H1 (cell line): Measurements from ENCODE around the gene TRIM41. TPM values are rescaled to one million over a fixed set of nuclear protein-coding genes. Genes with fewer than 3 reads are reported as not detected.

Experiments used
- CTCF ChIA-PET: fragments of 300-600 bp; sonication (Branson Sonifier 250); formaldehyde crosslinking; loops from one replicate; lab custom pipeline; 2021; ENCODE audit not compliant: partially characterized antibody; lab: Charles Lee
- POLR2A ChIA-PET: fragments of 300-600 bp; sonication (Branson Sonifier 250); formaldehyde crosslinking; loops from one replicate; lab custom pipeline; 2021; ENCODE audit warnings: inconsistent platforms; ENCODE audit not compliant: partially characterized antibody; lab: Charles Lee
- DNase-seq, 2 experiments: peaks; one replicate each; pipeline versions ENCODE4 v3.0.0 to v3.0.0-alpha.2; 2010 to 2022; ENCODE audit warnings: low spot score in 2 of 2, low read depth in 1 of 2, mixed read lengths in 1 of 2
- FAIRE-seq: peaks from 2 replicates; lab custom pipeline; 2011; peaks lifted over from hg19 to GRCh38; lab: Jason Lieb, UNC
- H2AFZ ChIP-seq: 2 replicates; pipeline ENCODE4 v1.8.1; 2012; ENCODE audit warnings: low read length, inconsistent platforms
- H2AK5ac ChIP-seq: 2 replicates; pipeline ENCODE4 v1.6.1; 2013; ENCODE audit warnings: low read depth, low read length
- H2BK120ac ChIP-seq: replicated peaks from 2 replicates; pipeline ENCODE3; 2013; ENCODE audit warnings: low read depth, low read length, inconsistent platforms
- H2BK12ac ChIP-seq: 2 replicates; pipeline ENCODE4 v1.6.1; 2013; ENCODE audit warnings: low read depth, low read length
- H2BK15ac ChIP-seq: 2 replicates; pipeline ENCODE4 v1.6.1; 2013; ENCODE audit warnings: low read length
- H2BK20ac ChIP-seq: 2 replicates; pipeline ENCODE4 v1.6.1; 2013; ENCODE audit warnings: low read length
- H2BK5ac ChIP-seq: 2 replicates; pipeline ENCODE4 v1.6.1; 2013; ENCODE audit warnings: low read depth, low read length
- H3K14ac ChIP-seq: 2 replicates; pipeline ENCODE4 v1.6.1; 2013; ENCODE audit warnings: inconsistent platforms; ENCODE audit not compliant: insufficient read length
- H3K18ac ChIP-seq: 2 replicates; pipeline ENCODE4 v1.6.1; 2013; ENCODE audit warnings: low read length; ENCODE audit errors: extremely low read depth
- H3K23ac ChIP-seq: 2 replicates; pipeline ENCODE4 v1.6.1; 2013; ENCODE audit warnings: inconsistent platforms; ENCODE audit not compliant: insufficient read length
- H3K23me2 ChIP-seq: 2 replicates; pipeline ENCODE4 v1.6.1; 2013; ENCODE audit warnings: low read depth, low read length
- H3K27ac ChIP-seq: 2 replicates; pipeline ENCODE4 v1.6.1; 2011; ENCODE audit warnings: low read depth, low read length, inconsistent platforms
- H3K27me3 ChIP-seq, 4 experiments: replicated peaks in 1 of 4; 1 replicate in 1 of 4; 2 replicates in 3 of 4; pipeline versions ENCODE4 v1.6.1 to v1.8.1; 2011 to 2013; ENCODE audit warnings: low read length in 3 of 4, mild to moderate bottlenecking in 3 of 4, inconsistent platforms in 2 of 4, mixed read lengths in 2 of 4, moderate library complexity in 1 of 4; ENCODE audit not compliant: control insufficient read depth in 3 of 4, insufficient read depth in 3 of 4; ENCODE audit errors: extremely low read depth in 1 of 4
- H3K36me3 ChIP-seq, 4 experiments: 2 replicates each; pipeline versions ENCODE4 v1.6.1 to v1.8.1; 2011 to 2013; ENCODE audit warnings: mild to moderate bottlenecking in 4 of 4, low read length in 3 of 4, moderate library complexity in 2 of 4, control low read depth in 1 of 4, inconsistent platforms in 1 of 4; ENCODE audit not compliant: insufficient read depth in 4 of 4, control insufficient read depth in 2 of 4
- H3K4ac ChIP-seq: replicated peaks from 2 replicates; pipeline ENCODE3; 2013; ENCODE audit warnings: low read length, low read depth, mixed read lengths, inconsistent platforms; ENCODE audit not compliant: insufficient read length
- H3K4me1 ChIP-seq, 4 experiments: replicated peaks in 1 of 4; 1 replicate in 1 of 4; 2 replicates in 3 of 4; pipeline versions ENCODE4 v1.6.1 to v1.8.1; 2011 to 2013; ENCODE audit warnings: low read length in 3 of 4, inconsistent platforms in 2 of 4, mixed read lengths in 1 of 4; ENCODE audit not compliant: insufficient read depth in 4 of 4, control insufficient read depth in 3 of 4
- H3K4me2 ChIP-seq, 2 experiments: 2 replicates each; pipeline versions ENCODE4 v1.6.1 to v1.8.1; 2011 to 2013; ENCODE audit warnings: low read depth in 2 of 2, low read length in 2 of 2, control low read depth in 1 of 2, inconsistent platforms in 1 of 2, mild to moderate bottlenecking in 1 of 2; ENCODE audit not compliant: insufficient read depth in 1 of 2
- H3K4me3 ChIP-seq, 4 experiments: fragments of 200-600, 300-600 bp in 1 of 4; sonication (generic), shearing (Covaris generic), sonication (Bioruptor Twin) in 1 of 4; 2 replicates each; pipeline versions ENCODE4 v1.5.1 to v1.8.1; 2011 to 2016; ENCODE audit warnings: low read length in 4 of 4, low read depth in 3 of 4, control low read depth in 2 of 4, inconsistent platforms in 2 of 4, mild to moderate bottlenecking in 2 of 4, mixed read lengths in 1 of 4, moderate library complexity in 1 of 4; ENCODE audit not compliant: insufficient read depth in 2 of 4; ENCODE audit errors: extremely low read depth in 1 of 4
- H3K56ac ChIP-seq: replicated peaks from 2 replicates; pipeline ENCODE3; 2013; ENCODE audit warnings: low read depth, mild to moderate bottlenecking, mixed read lengths, low read length, inconsistent platforms; ENCODE audit not compliant: insufficient read length
- H3K79me1 ChIP-seq: 2 replicates; pipeline ENCODE4 v1.6.1; 2013; ENCODE audit warnings: low read depth, low read length, control low read depth
- H3K79me2 ChIP-seq, 2 experiments: 2 replicates each; pipeline versions ENCODE4 v1.6.1 to v1.8.1; 2012 to 2013; ENCODE audit warnings: low read length in 2 of 2, mild to moderate bottlenecking in 2 of 2, inconsistent platforms in 1 of 2; ENCODE audit not compliant: insufficient read depth in 2 of 2, control insufficient read depth in 1 of 2
- H3K9ac ChIP-seq, 4 experiments: replicated peaks in 1 of 4; 1 replicate in 1 of 4; 2 replicates in 3 of 4; pipeline versions ENCODE4 v1.6.1 to v1.8.1; 2011 to 2013; ENCODE audit warnings: low read depth in 3 of 4, low read length in 3 of 4, control low read depth in 2 of 4, mild to moderate bottlenecking in 2 of 4, moderate library complexity in 2 of 4, inconsistent platforms in 1 of 4; ENCODE audit errors: extremely low read depth in 1 of 4
- H3K9me3 ChIP-seq, 2 experiments: 2 replicates each; pipeline versions ENCODE4 v1.6.1 to v1.8.1; 2012 to 2013; ENCODE audit warnings: mild to moderate bottlenecking in 2 of 2, moderate library complexity in 2 of 2, control low read depth in 1 of 2, inconsistent platforms in 1 of 2, low read depth in 1 of 2, low read length in 1 of 2, mixed read lengths in 1 of 2; ENCODE audit not compliant: insufficient read depth in 2 of 2
- H4K20me1 ChIP-seq, 2 experiments: replicated peaks in 1 of 2; 2 replicates each; pipeline versions ENCODE3 to v1.8.1; 2011 to 2013; ENCODE audit warnings: inconsistent platforms in 2 of 2, low read length in 2 of 2, mild to moderate bottlenecking in 1 of 2; ENCODE audit not compliant: insufficient read depth in 2 of 2, control insufficient read depth in 1 of 2
- H4K5ac ChIP-seq: 2 replicates; pipeline ENCODE4 v1.6.1; 2013; ENCODE audit warnings: low read length, low read depth, mixed read lengths, inconsistent platforms; ENCODE audit not compliant: insufficient read length
- H4K8ac ChIP-seq: 2 replicates; pipeline ENCODE4 v1.8.0; 2013; ENCODE audit warnings: mild to moderate bottlenecking, moderate library complexity, low read length, inconsistent platforms; ENCODE audit not compliant: insufficient read depth; ENCODE audit errors: extremely low read depth
- H4K91ac ChIP-seq: replicated peaks from 2 replicates; pipeline ENCODE3; 2013; ENCODE audit warnings: low read length, mixed read lengths, inconsistent platforms; ENCODE audit not compliant: insufficient read length
- ASH2L ChIP-seq: fragments of 200-600, 300-600 bp; sonication (generic); IDR thresholded peaks from one replicate; pipeline ENCODE4 v1.7.1; 2017; ENCODE audit warnings: low read length
- CEBPB ChIP-seq: IDR thresholded peaks from 2 replicates; pipeline ENCODE4 v1.6.1; 2012; ENCODE audit warnings: low read depth, low read length
- EP300 ChIP-seq, 2 experiments: IDR thresholded peaks; 1 replicate in 1 of 2; 2 replicates in 1 of 2; pipeline ENCODE4 v1.6.1; 2011 to 2012; ENCODE audit warnings: low read depth in 2 of 2, low read length in 2 of 2, mild to moderate bottlenecking in 2 of 2, borderline replicate concordance in 1 of 2, inconsistent platforms in 1 of 2, moderate library complexity in 1 of 2
- GTF2F1 ChIP-seq: IDR thresholded peaks from 2 replicates; pipeline ENCODE4 v1.6.1; 2012; ENCODE audit warnings: low read depth, low read length, improper control_type of control experiment, borderline replicate concordance
- SIN3A ChIP-seq, 2 experiments: IDR thresholded peaks in 1 of 2; conservative IDR thresholded peaks in 1 of 2; 2 replicates each; pipeline ENCODE4 v1.6.1; 2011 to 2012; ENCODE audit warnings: low read length in 2 of 2, improper control_type of control experiment in 1 of 2, low read depth in 1 of 2, mild to moderate bottlenecking in 1 of 2
- TAF1 ChIP-seq: IDR thresholded peaks from 2 replicates; pipeline ENCODE4 v1.6.1; 2011; ENCODE audit warnings: mild to moderate bottlenecking, low read depth, low read length
- ZNF274 ChIP-seq: IDR thresholded peaks from 2 replicates; pipeline ENCODE4 v1.7.0; 2012; ENCODE audit warnings: low read length, borderline replicate concordance; ENCODE audit errors: extremely low read depth
- WGBS, 2 experiments: shearing (Covaris generic) in 1 of 2; methylation state at CpG; one replicate each; pipeline versions ENCODE4 v1.1.6 to v1.1.7; 2013 to 2015; ENCODE audit warnings: low lambda C conversion rate in 2 of 2, mixed read lengths in 2 of 2, inconsistent platforms in 1 of 2, low coverage in 1 of 2, missing lambda C conversion rate in 1 of 2; ENCODE audit not compliant: insufficient replicate concordance in 2 of 2, insufficient coverage in 1 of 2, insufficient read length in 1 of 2; ENCODE audit errors: extremely low coverage in 1 of 2, missing lambda C conversion rate in 1 of 2; 5-methylcytosine and 5-hydroxymethylcytosine counted together
- polyA plus RNA-seq, 7 experiments: library from polyadenylated mRNA; depleted of rRNA in 3 of 7; stranded (reverse) in 5 of 7; unstranded in 2 of 7; fragments of >200 nt in 5 of 7; fragments of 200-250 nt in 2 of 7; gene quantifications; 1 replicate in 5 of 7; 2 replicates in 1 of 7; 4 replicates in 1 of 7; pipeline versions ENCODE4 v1.2.1 to v1.2.3, GENCODE V29; 2011 to 2013; ENCODE audit warnings: missing spikeins in 2 of 7, mixed read lengths in 2 of 7
- total RNA-seq: library from RNA; stranded (reverse); fragmentation: NEBNext Ultra II Directional; extraction: Animal tissue kit (Norgen Biotek cat#: 25700); gene quantifications from 2 replicates; pipeline ENCODE4 v1.2.1, GENCODE V29; 2021

TRIM41 gene
- total and polyA plus RNA-seq, 2 of the 8 experiments (the other 6 are each of a cell fraction or from before 2014, with no cell fraction given): 12.9 to 21.6 TPM

- FAIRE-seq: no peak
- Histone ChIP-seq H3K23ac (no peak overlapping the region), H2BK120ac (no peak overlapping the region), H3K23me2 (peaks cover 26% of the 10 kb centered on the region), H4K20me1 (peaks cover 0 to 4% of the 10 kb centered on the region in 2 experiments), H3K4me1 (peaks cover 0 to 8% (median 2%) of the 10 kb centered on the region in 4 experiments; a peak in 4 of 7 replicates), H4K5ac (no peak overlapping the region), H3K4ac (no peak overlapping the region), H3K9ac (no peak overlapping the region), H3K27me3 (peaks cover 0 to 3% (median 1%) of the 10 kb centered on the region in 4 experiments; a peak in 2 of 7 replicates), H3K79me2 (peaks cover 0 to 5% of the 10 kb centered on the region in 2 experiments; a peak in 1 of 4 replicates), H4K8ac (no peak overlapping the region; the same call in 1 of the 2 replicates), H2BK20ac (no peak overlapping the region), H3K4me2 (peak overlapping the region in 1 of 2 experiments; percentile 97; a peak in 1 of 4 replicates), H3K56ac (no peak overlapping the region), H3K9me3 (no peaks in the 10 kb centered on the region), H3K27ac (no peak overlapping the region), H2BK12ac (no peak overlapping the region), H3K79me1 (0 out of 2 replicates have a peak, but pooled peaks cover 5% of the 10 kb centered on the region), H2AFZ (no peak overlapping the region), H2AK5ac (no peak overlapping the region), H2BK5ac (no peak overlapping the region), H2BK15ac (no peak overlapping the region), H3K4me3 (0 out of 8 replicates have a peak overlapping the region, but pooled peaks of 1 of the 4 experiments have one; percentile 76), H3K18ac (no peak overlapping the region), H3K36me3 (no peaks in the 10 kb centered on the region), H4K91ac (no peak overlapping the region), H3K14ac (no peak overlapping the region)
- ChIA-PET CTCF (interaction anchor here (0.7 to 1.5 kb wide), 4 partner anchors 21 to 38 kb away, joined by 3 to 6 read pairs (median 4); no protein-coding TSS in a partner anchor), POLR2A (interaction anchor here (0.6 to 1.8 kb wide), 4 partner anchors 17 to 47 kb away, joined by 3 to 12 read pairs (median 4); partner anchors contain the start of gene RACK1)
- 93% methylated on average over 47 of the region's 49 CpGs; no CpG with 5 or more reads in 1 of the 2 experiments for WGBS, 2 experiments
- no peak for TF ChIP-seq EP300 (IDR thresholded peaks at IDR 0.05; ENCODE audit: borderline replicate concordance in 1 of 2, low read depth in 2 of 2, low read length in 2 of 2)
- TF ChIP-seq ASH2L: no peak
- no peak for TF ChIP-seq TAF1
- no peak for TF ChIP-seq ZNF274
- no peak for TF ChIP-seq GTF2F1
- no peak for TF ChIP-seq SIN3A (conservative IDR thresholded peaks at IDR 0.05 in 1 of 2, IDR thresholded peaks at IDR 0.05 in 1 of 2; ENCODE audit: low read depth in 1 of 2, low read length in 2 of 2)
- 0 out of 2 replicates have a peak, but pooled peaks have one; percentile 21 for TF ChIP-seq CEBPB
- no peak for DNase-seq
Observed at GRCh38 chr5:181219262-181220177, 3.6 kb upstream of the TRIM41 start.
